Measurements from ENCODE around the gene CRMP1. TPM values are rescaled to one million over a fixed set of nuclear protein-coding genes. Genes with fewer than 3 reads are reported as not detected.

CRMP1 gene
- total RNA-seq, 1 donor from 2014 or later: 245 TPM

DNA sequence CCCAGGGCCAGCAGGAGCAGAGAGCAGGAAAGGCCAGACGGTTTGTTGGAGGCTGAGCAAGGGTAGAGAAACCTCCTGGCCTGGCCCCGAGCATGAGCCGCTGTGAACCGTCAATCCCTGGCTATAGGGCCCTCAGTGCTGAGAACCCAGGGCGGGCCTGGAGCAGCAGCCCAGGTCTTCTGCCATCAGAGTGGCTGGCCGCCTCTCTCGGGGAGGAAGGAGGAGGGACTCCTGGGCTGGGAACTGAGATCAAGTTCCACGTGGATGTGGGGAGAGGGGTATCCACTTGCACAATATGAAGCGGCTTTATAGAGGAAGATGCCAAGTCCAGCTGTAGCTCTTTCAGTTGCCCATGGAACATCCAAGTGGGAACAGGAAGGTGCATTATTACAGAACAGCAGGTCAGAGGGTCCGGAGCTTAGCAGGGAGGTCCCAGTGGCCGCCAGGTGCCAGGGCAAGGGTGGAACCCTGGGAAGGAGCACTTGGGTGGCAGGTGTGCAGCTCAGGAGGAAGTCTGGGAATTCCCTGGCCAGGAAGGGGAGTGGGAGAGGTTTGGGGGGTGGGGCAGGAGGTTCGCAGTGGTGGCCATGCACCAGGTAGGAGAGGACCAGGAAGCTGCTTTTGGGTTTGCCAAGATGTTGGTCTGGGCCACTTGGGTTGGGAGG lies 31.7 kb upstream of the CRMP1 start:
- TF ChIP-seq, protein P1, sequence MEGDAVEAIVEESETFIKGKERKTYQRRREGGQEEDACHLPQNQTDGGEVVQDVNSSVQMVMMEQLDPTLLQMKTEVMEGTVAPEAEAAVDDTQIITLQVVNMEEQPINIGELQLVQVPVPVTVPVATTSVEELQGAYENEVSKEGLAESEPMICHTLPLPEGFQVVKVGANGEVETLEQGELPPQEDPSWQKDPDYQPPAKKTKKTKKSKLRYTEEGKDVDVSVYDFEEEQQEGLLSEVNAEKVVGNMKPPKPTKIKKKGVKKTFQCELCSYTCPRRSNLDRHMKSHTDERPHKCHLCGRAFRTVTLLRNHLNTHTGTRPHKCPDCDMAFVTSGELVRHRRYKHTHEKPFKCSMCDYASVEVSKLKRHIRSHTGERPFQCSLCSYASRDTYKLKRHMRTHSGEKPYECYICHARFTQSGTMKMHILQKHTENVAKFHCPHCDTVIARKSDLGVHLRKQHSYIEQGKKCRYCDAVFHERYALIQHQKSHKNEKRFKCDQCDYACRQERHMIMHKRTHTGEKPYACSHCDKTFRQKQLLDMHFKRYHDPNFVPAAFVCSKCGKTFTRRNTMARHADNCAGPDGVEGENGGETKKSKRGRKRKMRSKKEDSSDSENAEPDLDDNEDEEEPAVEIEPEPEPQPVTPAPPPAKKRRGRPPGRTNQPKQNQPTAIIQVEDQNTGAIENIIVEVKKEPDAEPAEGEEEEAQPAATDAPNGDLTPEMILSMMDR (conservative IDR thresholded peaks at IDR 0.05): no peak
- H3K4me1 Mint-ChIP-seq: peaks cover 27% of the 10 kb centered on the region

DNA sequence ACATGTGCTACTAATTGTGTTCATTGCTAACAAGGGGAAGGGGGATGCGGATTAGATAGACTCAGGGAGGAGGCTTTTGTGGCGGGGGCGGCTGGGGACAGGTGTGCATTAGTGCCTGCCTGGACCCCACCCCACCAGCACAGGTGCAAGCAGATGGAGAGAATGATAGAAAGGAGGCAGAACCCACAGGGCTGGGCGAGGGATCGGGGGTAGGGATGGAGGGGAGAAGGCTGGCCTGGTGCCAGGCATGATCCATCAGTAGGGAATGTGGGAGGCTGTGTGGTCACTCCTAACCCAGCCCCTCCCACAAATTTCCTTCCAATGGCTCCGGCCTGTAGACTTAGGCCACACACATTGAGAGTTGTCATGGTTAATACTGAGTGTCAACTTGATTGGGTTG lies 30.5 kb upstream of the CRMP1 start:
- TF ChIP-seq, protein P1 (conservative IDR thresholded peaks at IDR 0.05): no peak
- no peak overlapping the region for H3K4me3 Mint-ChIP-seq
- no peaks in the 10 kb centered on the region for H3K36me3 Mint-ChIP-seq (ENCODE audit: low read depth)
- DNase-seq (ENCODE audit: low read depth, low spot score): no peak
- H3K4me1 Mint-ChIP-seq: peaks cover 27% of the 10 kb centered on the region
- H3K27me3 Mint-ChIP-seq (ENCODE audit: low read depth): peaks cover 17% of the 10 kb centered on the region
- no peaks in the 10 kb centered on the region for H3K9me3 Mint-ChIP-seq
- H3K27ac Mint-ChIP-seq (ENCODE audit: unreplicated experiment): no peak overlapping the region

More for the DNA sequence above, 31.7 kb upstream of the CRMP1 start:
- Mint-ChIP-seq H3K4me3 (no peak overlapping the region), H3K27me3 (ENCODE audit: low read depth) (peaks cover 17% of the 10 kb centered on the region), H3K36me3 (ENCODE audit: low read depth) (no peaks in the 10 kb centered on the region), H3K9me3 (no peaks in the 10 kb centered on the region), H3K27ac (ENCODE audit: unreplicated experiment) (no peak overlapping the region)
- DNase-seq (ENCODE audit: low read depth, low spot score): no peak

DNA sequence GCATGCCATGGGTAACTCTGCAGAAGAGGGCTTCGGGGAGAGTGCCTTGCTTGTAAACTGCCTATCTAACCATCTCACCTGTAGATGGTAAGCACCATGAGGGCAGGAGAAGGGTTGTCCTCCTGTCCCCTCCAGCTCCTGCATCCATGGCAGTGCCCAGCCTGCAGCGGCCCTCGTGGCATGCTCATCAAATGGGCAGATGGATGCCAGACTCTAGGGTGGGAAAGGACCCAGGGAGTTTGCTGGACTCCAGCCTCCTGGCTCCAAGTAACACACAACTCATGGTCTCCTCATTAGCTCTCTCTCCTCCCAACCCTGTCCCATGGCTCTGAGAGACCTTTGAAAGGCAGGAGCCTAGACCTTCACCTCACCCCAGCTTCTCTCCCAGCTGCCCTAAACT lies 29.7 kb upstream of the CRMP1 start:
- H3K27me3 Mint-ChIP-seq (ENCODE audit: low read depth): peaks cover 17% of the 10 kb centered on the region
- no peaks in the 10 kb centered on the region for H3K36me3 Mint-ChIP-seq (ENCODE audit: low read depth)
- TF ChIP-seq, protein P1 (conservative IDR thresholded peaks at IDR 0.05): no peak
- no peak overlapping the region for H3K4me3 Mint-ChIP-seq
- no peaks in the 10 kb centered on the region for H3K9me3 Mint-ChIP-seq
- no peak overlapping the region for H3K27ac Mint-ChIP-seq (ENCODE audit: unreplicated experiment)
- H3K4me1 Mint-ChIP-seq: peaks cover 26% of the 10 kb centered on the region
- no peak for DNase-seq (ENCODE audit: low read depth, low spot score)

DNA sequence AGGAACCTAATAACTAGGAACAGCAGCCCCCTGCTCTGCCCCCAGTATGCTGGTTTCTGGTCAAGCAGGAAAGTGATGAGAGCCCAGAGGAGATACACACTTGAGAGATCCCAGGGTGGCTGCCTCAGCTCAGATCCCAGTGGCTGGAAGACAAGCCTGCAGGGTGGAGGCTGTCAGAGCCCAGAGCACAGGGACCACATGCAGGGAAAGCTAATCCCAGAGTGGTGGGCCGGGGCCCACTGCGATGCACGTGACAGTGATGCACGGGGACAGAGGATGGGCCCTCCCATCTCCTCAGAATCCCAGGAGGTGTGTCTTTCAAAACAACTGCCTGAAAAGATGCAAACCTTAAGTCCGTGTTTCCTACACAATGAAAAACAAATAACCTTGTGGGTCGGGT lies 29.1 kb upstream of the CRMP1 start:
- no peak overlapping the region for H3K4me3 Mint-ChIP-seq
- TF ChIP-seq, protein P1 (conservative IDR thresholded peaks at IDR 0.05): no peak
- DNase-seq (ENCODE audit: low read depth, low spot score): no peak
- peaks cover 17% of the 10 kb centered on the region for H3K27me3 Mint-ChIP-seq (ENCODE audit: low read depth)
- H3K36me3 Mint-ChIP-seq (ENCODE audit: low read depth): no peaks in the 10 kb centered on the region
- no peaks in the 10 kb centered on the region for H3K9me3 Mint-ChIP-seq
- H3K27ac Mint-ChIP-seq (ENCODE audit: unreplicated experiment): no peak overlapping the region
- H3K4me1 Mint-ChIP-seq: peaks cover 21% of the 10 kb centered on the region

DNA sequence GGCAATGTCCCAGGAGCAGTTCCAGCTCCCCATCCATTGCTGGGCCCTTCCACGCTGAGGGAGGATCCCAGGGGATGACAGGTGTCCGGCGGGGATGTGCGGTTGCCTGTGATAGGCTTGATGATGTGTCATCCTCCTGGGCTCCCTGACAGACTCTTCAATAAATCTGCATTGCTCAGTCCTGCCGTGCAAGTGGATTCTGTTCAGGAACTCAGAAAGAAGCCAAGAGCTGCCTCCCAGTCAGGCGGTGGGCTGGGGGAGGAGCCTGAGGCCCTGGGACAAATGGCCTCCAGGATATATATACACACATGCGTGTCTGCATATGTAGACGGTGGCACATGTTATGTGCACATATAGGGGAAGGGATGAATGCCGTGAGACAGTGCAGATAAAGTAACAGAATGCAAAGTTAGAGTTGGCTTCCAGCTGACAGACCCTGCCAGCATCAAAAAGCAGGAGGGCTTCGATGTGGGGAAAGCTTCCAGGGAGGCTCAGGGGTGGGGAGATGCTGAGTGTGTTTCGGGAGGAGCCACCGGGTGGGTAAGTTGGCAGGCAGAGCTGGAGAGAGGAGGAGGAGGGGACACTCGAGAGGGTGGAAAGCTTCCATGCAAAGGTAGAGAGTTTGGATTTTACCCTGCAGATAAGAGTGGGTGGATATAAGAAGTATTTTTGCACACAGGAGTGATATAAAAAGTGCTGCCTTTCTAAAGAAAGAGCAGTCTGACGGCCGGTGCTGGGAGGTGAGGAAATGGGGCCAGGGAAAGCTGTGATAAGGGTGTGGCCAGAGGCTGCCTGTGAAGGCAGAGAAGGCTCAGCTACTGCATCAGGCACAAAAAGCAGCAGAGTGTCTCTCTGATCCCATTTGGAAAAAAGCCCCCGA lies 28.5 kb upstream of the CRMP1 start:
- H3K9me3 Mint-ChIP-seq: no peaks in the 10 kb centered on the region
- peaks cover 16% of the 10 kb centered on the region for H3K4me1 Mint-ChIP-seq
- peaks cover 17% of the 10 kb centered on the region for H3K27me3 Mint-ChIP-seq (ENCODE audit: low read depth)
- H3K27ac Mint-ChIP-seq (ENCODE audit: unreplicated experiment): no peak overlapping the region
- TF ChIP-seq, protein P1 (conservative IDR thresholded peaks at IDR 0.05): no peak
- no peaks in the 10 kb centered on the region for H3K36me3 Mint-ChIP-seq (ENCODE audit: low read depth)
- DNase-seq (ENCODE audit: low read depth, low spot score): no peak
- no peak overlapping the region for H3K4me3 Mint-ChIP-seq

Data from neural crest cell (in vitro differentiated cells).